ENCODE measurements around the gene ALDH7A1. TPM values are rescaled to one million over a fixed set of nuclear protein-coding genes. Genes with fewer than 3 reads are reported as not detected.

ALDH7A1 gene
- total and polyA plus RNA-seq, 10 donors, result 8.0 to 18.3 (median 12.5) TPM

- Histone ChIP-seq H3K27me3 (replicated peaks in 1 of 7) (no peaks in the 10 kb centered on the region), H3K9me3 (no peaks in the 10 kb centered on the region), H3K36me3 (peaks cover 0 to 17% (median 2%) of the 10 kb centered on the region in 6 donors), H3K27ac (no peak overlapping the region), H3K4me3 (no peak overlapping the region), H3K4me1 (peaks cover 0 to 2% (median 0%) of the 10 kb centered on the region in 6 donors)
- TF ChIP-seq POLR2AphosphoS5 (IDR thresholded peaks at IDR 0.05) (no peak), CTCF (IDR thresholded peaks at IDR 0.05 in 8 of 11, conservative IDR thresholded peaks at IDR 0.05 in 3 of 11) (no peak), POLR2A (IDR thresholded peaks at IDR 0.05) (no peak)
- no peak for DNase-seq
- intact Hi-C loops (cut with DNase I; ENCODE audit: low total_unique reads), result no loop called here
- 74 to 83% (median 79%) methylated on average over 9 of the region's 9 CpGs for WGBS, 5 donors
These were observed 7.2 kb downstream of the ALDH7A1 start for GRCh38 chr5:126587551-126588390.

- no peaks in the 10 kb centered on the region for H3K4me1 ChIP-seq
- no peak for DNase-seq
- TF ChIP-seq POLR2AphosphoS5 (IDR thresholded peaks at IDR 0.05) (no peak), CTCF (IDR thresholded peaks at IDR 0.05 in 8 of 11, conservative IDR thresholded peaks at IDR 0.05 in 3 of 11) (no peak), POLR2A (IDR thresholded peaks at IDR 0.05) (no peak)
- H3K27me3 ChIP-seq (replicated peaks in 1 of 7), result no peaks in the 10 kb centered on the region
- no peak overlapping the region for H3K27ac ChIP-seq
- no peaks in the 10 kb centered on the region for H3K9me3 ChIP-seq
- intact Hi-C loops (cut with DNase I; ENCODE audit: low total_unique reads), result no loop called here
- peaks cover 0 to 26% (median 7%) of the 10 kb centered on the region in 6 donors for H3K36me3 ChIP-seq
- 88 to 94% (median 92%) methylated on average over 3 of the region's 3 CpGs for WGBS, 5 donors
- no peak overlapping the region for H3K4me3 ChIP-seq
These were observed 11.3 kb downstream of the ALDH7A1 start for GRCh38 chr5:126583761-126584160.

- H3K4me1 ChIP-seq, result no peaks in the 10 kb centered on the region
- peaks cover 0 to 34% (median 11%) of the 10 kb centered on the region in 6 donors for H3K36me3 ChIP-seq
- H3K27me3 ChIP-seq (replicated peaks in 1 of 7), result no peaks in the 10 kb centered on the region
- WGBS, 5 donors, result 87 to 100% (median 95%) methylated on average over 2 of the region's 2 CpGs
- H3K9me3 ChIP-seq, result no peaks in the 10 kb centered on the region
- DNase-seq, result no peak
- intact Hi-C loops (cut with DNase I; ENCODE audit: low total_unique reads), result no loop called here
- TF ChIP-seq POLR2AphosphoS5 (IDR thresholded peaks at IDR 0.05), result no peak
- TF ChIP-seq CTCF (IDR thresholded peaks at IDR 0.05 in 8 of 11, conservative IDR thresholded peaks at IDR 0.05 in 3 of 11), result no peak
- TF ChIP-seq POLR2A (IDR thresholded peaks at IDR 0.05), result no peak
- no peak overlapping the region for H3K27ac ChIP-seq
- no peak overlapping the region for H3K4me3 ChIP-seq
These were observed 15.3 kb downstream of the ALDH7A1 start for GRCh38 chr5:126579716-126580115.

- WGBS, 5 donors, result 73 to 94% (median 88%) methylated on average over 5 of the region's 5 CpGs
- intact Hi-C loops (cut with DNase I; ENCODE audit: low total_unique reads), result no loop called here
- Histone ChIP-seq H3K36me3 (peaks cover 0 to 32% (median 8%) of the 10 kb centered on the region in 6 donors), H3K27me3 (replicated peaks in 1 of 7) (no peaks in the 10 kb centered on the region), H3K27ac (no peak overlapping the region), H3K9me3 (no peaks in the 10 kb centered on the region), H3K4me1 (no peaks in the 10 kb centered on the region), H3K4me3 (no peak overlapping the region)
- TF ChIP-seq POLR2A (IDR thresholded peaks at IDR 0.05) (no peak), POLR2AphosphoS5 (IDR thresholded peaks at IDR 0.05) (no peak), CTCF (IDR thresholded peaks at IDR 0.05 in 8 of 11, conservative IDR thresholded peaks at IDR 0.05 in 3 of 11) (no peak)
- no peak for DNase-seq
These were observed 17.6 kb downstream of the ALDH7A1 start for GRCh38 chr5:126577415-126577814.

Data from spleen (tissue), 11 donors.